ENCODE measurements around the gene SDHA. TPM values are rescaled to one million over a fixed set of nuclear protein-coding genes. Genes with fewer than 3 reads are reported as not detected.
"Not testable (repeated sequence)": the region's sequence is repeated elsewhere in the genome, so short reads cannot be mapped to it uniquely, and the experiment has no call there.

SDHA gene
- total RNA-seq, 4 donors from 2014 or later, result 45.7 to 71.5 (median 54.9) TPM

- Histone ChIP-seq H3K4me1 (peaks cover 0 to 29% (median 13%) of the 10 kb centered on the region in 3 donors), H3K27ac (no peak overlapping the region), H3K27me3 (no peaks in the 10 kb centered on the region), H3K9me3 (no peaks in the 10 kb centered on the region), H3K4me3 (no peak overlapping the region), H3K36me3 (peaks cover 19 to 74% (median 25%) of the 10 kb centered on the region in 3 donors)
- 93 to 95% methylated on average over 8 to 13 of the region's 14 CpGs for WGBS, 2 donors
- no peak for DNase-seq
- no peak for TF ChIP-seq POLR2A (IDR thresholded peaks at IDR 0.05)
- TF ChIP-seq CTCF (IDR thresholded peaks at IDR 0.05), result no peak
- intact Hi-C loops (cut with DNase I), result no loop called here
These were observed 7.2 kb downstream of the SDHA start for GRCh38 chr5:225334-225733.

DNA sequence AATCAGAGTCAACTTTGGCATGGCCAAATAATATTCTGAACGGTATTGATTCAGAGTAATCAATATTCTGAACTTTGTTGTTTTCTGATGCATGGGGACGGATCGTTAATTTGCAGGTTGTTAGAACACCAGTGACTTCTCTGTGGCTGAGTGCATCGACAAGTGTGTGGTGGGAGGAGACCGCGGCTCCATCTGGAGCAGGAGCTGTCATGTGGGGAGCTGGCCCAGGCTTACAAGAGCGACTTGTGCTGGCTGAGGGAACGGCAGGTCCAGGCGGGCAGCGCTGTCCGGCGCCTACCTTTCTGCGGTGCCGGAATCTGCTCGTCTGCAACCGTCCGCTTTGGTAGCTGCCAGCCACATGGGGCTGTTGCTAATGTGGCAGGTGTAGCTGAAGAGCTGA is 9.3 kb downstream of the SDHA start:
- H3K27me3 ChIP-seq; H3K4me3 ChIP-seq; DNase-seq; H3K9me3 ChIP-seq; H3K27ac ChIP-seq; intact Hi-C loops (cut with DNase I): not testable (repeated sequence)
- Histone ChIP-seq H3K4me1 (peaks cover 0 to 10% (median 6%) of the 10 kb centered on the region in 3 donors), H3K36me3 (peaks cover 22 to 94% (median 30%) of the 10 kb centered on the region in 3 donors)
- WGBS, 2 donors, result 94 to 98% methylated on average over 6 to 17 of the region's 17 CpGs

DNA sequence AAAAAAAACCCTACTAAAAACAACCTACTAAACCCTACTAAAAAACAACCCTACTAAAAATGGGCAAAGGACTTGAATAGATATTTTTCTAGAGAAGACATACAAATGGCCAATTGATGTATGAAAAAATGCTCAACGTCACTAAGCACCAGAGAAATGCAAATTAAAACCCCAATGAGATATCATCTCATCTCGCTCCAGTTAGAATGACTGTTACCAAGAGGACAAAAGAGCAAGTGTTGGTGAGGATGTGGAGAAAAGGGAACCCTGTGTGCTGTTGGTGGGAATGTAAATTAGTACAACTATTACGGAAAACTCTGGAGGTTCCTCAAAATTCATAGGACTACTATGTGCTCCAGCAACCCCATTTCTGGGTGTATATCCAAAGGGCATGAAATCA is 10.8 kb downstream of the SDHA start:
- peaks cover 22 to 100% (median 30%) of the 10 kb centered on the region in 3 donors for H3K36me3 ChIP-seq

DNA sequence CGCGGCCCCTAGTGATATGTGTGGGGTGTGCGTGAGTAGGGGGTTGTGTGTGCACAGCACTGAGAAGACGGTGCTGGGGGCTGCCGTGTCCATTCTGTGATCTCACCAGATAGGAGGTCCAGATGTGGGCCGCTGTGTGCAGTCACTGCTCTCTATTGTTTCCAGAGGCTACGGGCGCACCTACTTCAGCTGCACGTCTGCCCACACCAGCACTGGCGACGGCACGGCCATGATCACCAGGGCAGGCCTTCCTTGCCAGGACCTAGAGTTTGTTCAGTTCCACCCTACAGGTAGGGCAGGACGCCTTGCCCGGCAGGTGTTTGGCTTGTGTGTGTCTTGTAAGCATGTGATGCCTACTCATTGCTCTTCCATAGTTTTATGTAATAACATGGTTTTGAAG is 12.6 kb downstream of the SDHA start:
- no peak for DNase-seq
- H3K36me3 ChIP-seq, result peaks cover 11 to 100% (median 23%) of the 10 kb centered on the region in 3 donors
- H3K27me3 ChIP-seq, result no peaks in the 10 kb centered on the region
- no peak for TF ChIP-seq CTCF (IDR thresholded peaks at IDR 0.05)
- no peak for TF ChIP-seq POLR2A (IDR thresholded peaks at IDR 0.05)
- 97% methylated on average over 5 to 12 of the region's 14 CpGs for WGBS, 2 donors
- H3K27ac ChIP-seq, result no peak overlapping the region
- H3K9me3 ChIP-seq, result no peaks in the 10 kb centered on the region
- intact Hi-C loops (cut with DNase I), result no loop called here
- no peak overlapping the region for H3K4me3 ChIP-seq
- no peaks in the 10 kb centered on the region for H3K4me1 ChIP-seq

More for the DNA sequence above, 10.8 kb downstream of the SDHA start:
- Histone ChIP-seq H3K9me3 (no peaks in the 10 kb centered on the region), H3K27me3 (no peaks in the 10 kb centered on the region), H3K4me1 (no peaks in the 10 kb centered on the region), H3K27ac (no peak overlapping the region), H3K4me3 (no peak overlapping the region)
- TF ChIP-seq POLR2A (IDR thresholded peaks at IDR 0.05) (no peak), CTCF (IDR thresholded peaks at IDR 0.05) (no peak)
- intact Hi-C loops (cut with DNase I), result no loop called here
- no peak for DNase-seq
- 81 to 95% methylated on average over 3 of the region's 3 CpGs for WGBS, 2 donors

GRCh38 chr5:231661-232060 is 13.5 kb downstream of the SDHA start:
- WGBS, 2 donors, result 79 to 84% methylated on average over 13 of the region's 13 CpGs
- Histone ChIP-seq H3K27me3 (no peaks in the 10 kb centered on the region), H3K27ac (no peak overlapping the region), H3K4me3 (no peak overlapping the region), H3K36me3 (peaks cover 4 to 100% (median 14%) of the 10 kb centered on the region in 3 donors), H3K4me1 (no peaks in the 10 kb centered on the region), H3K9me3 (no peaks in the 10 kb centered on the region)
- TF ChIP-seq POLR2A (IDR thresholded peaks at IDR 0.05), result no peak
- TF ChIP-seq CTCF (IDR thresholded peaks at IDR 0.05), result no peak
- intact Hi-C loops (cut with DNase I), result no loop called here
- no peak for DNase-seq

DNA sequence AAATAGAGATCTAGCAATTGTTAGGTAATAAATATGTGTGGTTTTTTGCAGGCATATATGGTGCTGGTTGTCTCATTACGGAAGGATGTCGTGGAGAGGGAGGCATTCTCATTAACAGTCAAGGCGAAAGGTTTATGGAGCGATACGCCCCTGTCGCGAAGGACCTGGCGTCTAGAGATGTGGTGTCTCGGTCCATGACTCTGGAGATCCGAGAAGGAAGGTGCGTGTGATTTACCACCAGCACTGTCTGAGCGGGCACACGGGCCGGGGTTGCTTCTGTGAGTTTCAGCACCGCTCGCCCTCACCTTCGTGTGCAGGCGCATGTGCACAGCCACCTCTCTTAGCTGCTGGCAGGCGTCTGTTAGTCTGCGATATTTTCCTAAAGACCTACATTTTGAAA is 15.3 kb downstream of the SDHA start:
- 96% methylated on average over 12 to 19 of the region's 20 CpGs for WGBS, 2 donors
- H3K4me1 ChIP-seq; H3K27ac ChIP-seq; H3K27me3 ChIP-seq; intact Hi-C loops (cut with DNase I); DNase-seq; H3K9me3 ChIP-seq; H3K4me3 ChIP-seq: not testable (repeated sequence)
- peaks cover 9 to 100% (median 9%) of the 10 kb centered on the region in 3 donors for H3K36me3 ChIP-seq
